ENCODE results near the gene ZNF648. TPM values are rescaled to one million over a fixed set of nuclear protein-coding genes. Genes with fewer than 3 reads are reported as not detected.

The ZNF648 gene
- total and polyA plus RNA-seq, 2 donors, result under 0.01 to 0.02 TPM

DNA sequence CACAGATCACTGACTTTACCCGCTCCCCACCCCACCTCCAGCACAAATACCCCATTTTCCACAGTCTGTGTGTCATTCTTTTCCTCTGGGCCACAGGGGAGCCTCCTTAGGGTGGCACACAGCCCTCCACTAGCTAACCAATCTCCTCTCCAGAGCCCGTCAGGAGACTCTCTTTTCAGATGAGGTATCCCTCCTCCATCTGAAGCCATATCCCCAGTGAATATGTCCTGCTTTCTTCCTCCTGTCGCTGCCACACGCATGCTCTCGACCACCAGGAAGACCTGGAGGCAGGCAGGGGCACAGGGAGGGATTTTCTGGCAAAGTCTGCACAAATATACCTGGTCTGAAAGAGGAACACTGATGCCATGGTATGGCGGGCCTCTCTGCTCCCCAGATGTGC, 635 bp downstream of the ZNF648 start:
- 85% methylated on average over 6 of the region's 6 CpGs for WGBS
- Histone ChIP-seq H3K9me3 (ENCODE audit: control insufficient read depth in 2 of 2, insufficient read depth in 1 of 2, low read length in 1 of 2) (peaks cover 0 to 4% of the 10 kb centered on the region in 2 donors), H3K36me3 (ENCODE audit: control insufficient read depth in 2 of 2, insufficient read depth in 2 of 2, low read length in 1 of 2) (no peaks in the 10 kb centered on the region), H3K27me3 (ENCODE audit: control insufficient read depth in 2 of 2, insufficient read depth in 1 of 2, low read length in 1 of 2) (peaks cover 18 to 35% of the 10 kb centered on the region in 2 donors), H3K27ac (ENCODE audit: low read depth in 1 of 2, low read length in 1 of 2) (no peak overlapping the region), H3K4me3 (ENCODE audit: low read length in 2 of 2) (no peak overlapping the region), H3K4me1 (ENCODE audit: control insufficient read depth in 2 of 2, insufficient read depth in 2 of 2, low read length in 2 of 2) (peaks cover 0 to 3% of the 10 kb centered on the region in 2 donors)
- DNase-seq (ENCODE audit: low read depth in 6 of 9, low spot score in 9 of 9), result no peak

- Histone ChIP-seq H3K9me3 (ENCODE audit: control insufficient read depth in 2 of 2, insufficient read depth in 1 of 2, low read length in 1 of 2) (peaks cover 0 to 4% of the 10 kb centered on the region in 2 donors), H3K36me3 (ENCODE audit: control insufficient read depth in 2 of 2, insufficient read depth in 2 of 2, low read length in 1 of 2) (no peaks in the 10 kb centered on the region), H3K4me1 (ENCODE audit: control insufficient read depth in 2 of 2, insufficient read depth in 2 of 2, low read length in 2 of 2) (peaks cover 0 to 3% of the 10 kb centered on the region in 2 donors), H3K27me3 (ENCODE audit: control insufficient read depth in 2 of 2, insufficient read depth in 1 of 2, low read length in 1 of 2) (peaks cover 21 to 40% of the 10 kb centered on the region in 2 donors), H3K4me3 (ENCODE audit: low read length in 2 of 2) (no peak overlapping the region), H3K27ac (ENCODE audit: low read depth in 1 of 2, low read length in 1 of 2) (no peak overlapping the region)
- WGBS, result 85% methylated on average over 2 of the region's 2 CpGs
- DNase-seq (ENCODE audit: low read depth in 6 of 9, low spot score in 9 of 9), result no peak
Measured at GRCh38 chr1:182059936-182060335, 1.6 kb downstream of the ZNF648 start.

DNA sequence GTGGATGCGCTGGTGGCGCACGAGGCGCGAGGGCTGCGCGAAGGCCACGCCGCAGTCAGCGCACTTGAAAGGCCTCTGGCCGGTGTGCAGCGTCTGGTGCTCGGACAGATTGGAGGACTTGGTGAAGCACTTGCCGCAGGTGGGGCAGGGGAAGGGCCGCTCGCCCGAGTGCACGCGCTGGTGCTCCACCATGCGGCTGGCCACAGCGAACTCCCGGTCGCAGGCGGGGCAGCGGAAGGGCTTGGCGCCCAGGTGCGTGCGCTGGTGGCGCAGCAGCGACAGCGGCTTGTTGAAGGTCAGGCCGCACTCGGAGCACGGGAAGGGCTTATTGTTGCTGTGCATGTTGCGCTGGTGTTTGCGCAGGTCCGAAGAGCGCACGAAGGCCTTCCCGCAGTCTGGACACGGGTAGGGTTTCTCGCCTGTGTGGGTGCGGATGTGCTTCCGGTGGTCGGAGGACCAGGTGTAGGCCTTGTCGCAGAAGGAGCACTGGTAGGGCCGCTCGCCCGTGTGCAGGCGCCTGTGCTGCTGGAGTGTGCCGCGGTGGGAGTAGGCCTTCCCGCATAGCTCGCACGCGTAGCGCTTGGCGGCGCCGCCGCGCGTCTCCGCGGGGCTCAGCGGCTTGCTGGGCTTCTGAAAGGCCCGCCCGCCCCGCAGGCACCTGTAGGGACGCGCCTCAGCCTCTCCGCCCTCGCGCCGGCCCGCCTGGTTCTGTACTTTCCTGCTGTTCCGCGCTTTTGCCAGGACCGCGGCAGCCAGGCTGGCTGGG, 4.7 kb downstream of the ZNF648 start:
- Histone ChIP-seq H3K27me3 (ENCODE audit: control insufficient read depth in 2 of 2, insufficient read depth in 1 of 2, low read length in 1 of 2) (peaks cover 21 to 40% of the 10 kb centered on the region in 2 donors), H3K4me3 (ENCODE audit: low read length in 2 of 2) (no peak overlapping the region), H3K36me3 (ENCODE audit: control insufficient read depth in 2 of 2, insufficient read depth in 2 of 2, low read length in 1 of 2) (no peaks in the 10 kb centered on the region), H3K4me1 (ENCODE audit: control insufficient read depth in 2 of 2, insufficient read depth in 2 of 2, low read length in 2 of 2) (peaks cover 0 to 3% of the 10 kb centered on the region in 2 donors), H3K27ac (ENCODE audit: low read depth in 1 of 2, low read length in 1 of 2) (no peak overlapping the region), H3K9me3 (ENCODE audit: control insufficient read depth in 2 of 2, insufficient read depth in 1 of 2, low read length in 1 of 2) (peaks cover 0 to 4% of the 10 kb centered on the region in 2 donors)
- peak in 1 of 9 donors; percentile 3 for DNase-seq (ENCODE audit: low read depth in 6 of 9, low spot score in 9 of 9)
- 16% methylated on average over 80 of the region's 80 CpGs for WGBS

- peaks cover 21 to 35% of the 10 kb centered on the region in 2 donors for H3K27me3 ChIP-seq (ENCODE audit: control insufficient read depth in 2 of 2, insufficient read depth in 1 of 2, low read length in 1 of 2)
- WGBS, result 51% methylated on average over 4 of the region's 4 CpGs
- peaks cover 0 to 3% of the 10 kb centered on the region in 2 donors for H3K4me1 ChIP-seq (ENCODE audit: control insufficient read depth in 2 of 2, insufficient read depth in 2 of 2, low read length in 2 of 2)
- no peak overlapping the region for H3K4me3 ChIP-seq (ENCODE audit: low read length in 2 of 2)
- no peaks in the 10 kb centered on the region for H3K36me3 ChIP-seq (ENCODE audit: control insufficient read depth in 2 of 2, insufficient read depth in 2 of 2, low read length in 1 of 2)
- H3K27ac ChIP-seq (ENCODE audit: low read depth in 1 of 2, low read length in 1 of 2), result no peak overlapping the region
- H3K9me3 ChIP-seq (ENCODE audit: control insufficient read depth in 2 of 2, insufficient read depth in 1 of 2, low read length in 1 of 2), result peaks cover 0 to 4% of the 10 kb centered on the region in 2 donors
- DNase-seq (ENCODE audit: low read depth in 6 of 9, low spot score in 9 of 9), result peak in 6 of 9 donors; percentile 8 to 59 (median 26)
Measured at GRCh38 chr1:182054698-182055326, 6.7 kb downstream of the ZNF648 start.

DNA sequence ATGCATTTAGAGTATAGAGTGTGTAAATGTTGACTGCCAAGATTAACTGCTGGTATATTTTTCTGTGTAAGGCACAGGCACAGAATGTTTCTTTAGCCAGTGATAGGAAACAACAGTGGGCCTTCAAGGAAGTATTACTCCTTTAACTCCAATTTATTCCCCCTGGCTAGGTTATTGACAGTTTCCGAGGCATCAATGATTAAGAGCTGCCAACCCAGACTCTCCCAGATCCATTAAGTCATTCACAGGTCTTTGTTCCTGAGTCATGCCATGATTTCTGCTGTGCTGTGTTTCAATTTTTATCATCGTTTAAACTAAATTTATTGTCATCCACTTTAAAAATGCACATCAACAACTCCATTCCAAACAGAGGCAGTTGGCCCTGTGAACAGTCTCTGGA, 9.2 kb downstream of the ZNF648 start:
- no peak overlapping the region for H3K27ac ChIP-seq (ENCODE audit: low read depth in 1 of 2, low read length in 1 of 2)
- peaks cover 0 to 4% of the 10 kb centered on the region in 2 donors for H3K9me3 ChIP-seq (ENCODE audit: control insufficient read depth in 2 of 2, insufficient read depth in 1 of 2, low read length in 1 of 2)
- DNase-seq (ENCODE audit: low read depth in 6 of 9, low spot score in 9 of 9), result no peak
- WGBS, result 96% methylated on average over 2 of the region's 2 CpGs
- peaks cover 0 to 3% of the 10 kb centered on the region in 2 donors for H3K4me1 ChIP-seq (ENCODE audit: control insufficient read depth in 2 of 2, insufficient read depth in 2 of 2, low read length in 2 of 2)
- peaks cover 15 to 20% of the 10 kb centered on the region in 2 donors for H3K27me3 ChIP-seq (ENCODE audit: control insufficient read depth in 2 of 2, insufficient read depth in 1 of 2, low read length in 1 of 2)
- H3K36me3 ChIP-seq (ENCODE audit: control insufficient read depth in 2 of 2, insufficient read depth in 2 of 2, low read length in 1 of 2), result no peaks in the 10 kb centered on the region
- no peak overlapping the region for H3K4me3 ChIP-seq (ENCODE audit: low read length in 2 of 2)

DNA sequence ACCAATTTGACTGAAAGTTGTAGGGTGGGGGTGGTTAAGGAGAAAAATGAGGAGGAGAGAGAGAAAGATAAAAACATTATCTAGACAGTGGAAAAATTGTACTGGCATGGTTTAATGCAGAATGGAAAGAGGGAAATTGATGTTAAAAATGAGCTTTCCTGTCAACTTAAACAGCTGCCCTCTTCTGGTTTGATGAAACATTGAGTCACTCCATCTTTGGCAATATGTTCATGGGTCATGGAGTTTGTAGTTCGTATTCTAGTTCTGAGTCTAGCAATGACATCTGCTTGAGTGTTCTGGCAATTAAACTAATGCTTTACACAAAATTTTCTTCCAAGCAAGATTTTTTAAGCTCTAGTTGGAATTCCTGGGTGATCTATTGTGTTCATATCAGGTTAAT, 9.6 kb downstream of the ZNF648 start:
- 97% methylated on average over 1 of the region's 1 CpG for WGBS
- no peak for DNase-seq (ENCODE audit: low read depth in 6 of 9, low spot score in 9 of 9)
- no peak overlapping the region for H3K4me3 ChIP-seq (ENCODE audit: low read length in 2 of 2)

GRCh38 chr1:182050481-182051448, 10.7 kb downstream of the ZNF648 start:
- H3K27ac ChIP-seq (ENCODE audit: low read depth in 1 of 2, low read length in 1 of 2), result no peak overlapping the region
- peaks cover 2 to 4% of the 10 kb centered on the region in 2 donors for H3K27me3 ChIP-seq (ENCODE audit: control insufficient read depth in 2 of 2, insufficient read depth in 1 of 2, low read length in 1 of 2)
- no peak overlapping the region for H3K4me3 ChIP-seq (ENCODE audit: low read length in 2 of 2)
- no peaks in the 10 kb centered on the region for H3K36me3 ChIP-seq (ENCODE audit: control insufficient read depth in 2 of 2, insufficient read depth in 2 of 2, low read length in 1 of 2)
- 49% methylated on average over 4 of the region's 4 CpGs for WGBS
- no peaks in the 10 kb centered on the region for H3K9me3 ChIP-seq (ENCODE audit: control insufficient read depth in 2 of 2, insufficient read depth in 1 of 2, low read length in 1 of 2)
- DNase-seq (ENCODE audit: low read depth in 6 of 9, low spot score in 9 of 9), result no peak
- H3K4me1 ChIP-seq (ENCODE audit: control insufficient read depth in 2 of 2, insufficient read depth in 2 of 2, low read length in 2 of 2), result no peaks in the 10 kb centered on the region

More for the DNA sequence above, 9.6 kb downstream of the ZNF648 start:
- H3K27ac ChIP-seq (ENCODE audit: low read depth in 1 of 2, low read length in 1 of 2), result no peak overlapping the region
- H3K9me3 ChIP-seq (ENCODE audit: control insufficient read depth in 2 of 2, insufficient read depth in 1 of 2, low read length in 1 of 2), result peaks cover 0 to 4% of the 10 kb centered on the region in 2 donors
- H3K36me3 ChIP-seq (ENCODE audit: control insufficient read depth in 2 of 2, insufficient read depth in 2 of 2, low read length in 1 of 2), result no peaks in the 10 kb centered on the region
- H3K4me1 ChIP-seq (ENCODE audit: control insufficient read depth in 2 of 2, insufficient read depth in 2 of 2, low read length in 2 of 2), result peaks cover 0 to under 1% of the 10 kb centered on the region in 2 donors
- H3K27me3 ChIP-seq (ENCODE audit: control insufficient read depth in 2 of 2, insufficient read depth in 1 of 2, low read length in 1 of 2), result peaks cover 11 to 16% of the 10 kb centered on the region in 2 donors

- no peak overlapping the region for H3K4me3 ChIP-seq (ENCODE audit: low read length in 2 of 2)
- peaks cover 0 to 3% of the 10 kb centered on the region in 2 donors for H3K9me3 ChIP-seq (ENCODE audit: control insufficient read depth in 2 of 2, insufficient read depth in 1 of 2, low read length in 1 of 2)
- no peaks in the 10 kb centered on the region for H3K4me1 ChIP-seq (ENCODE audit: control insufficient read depth in 2 of 2, insufficient read depth in 2 of 2, low read length in 2 of 2)
- no peaks in the 10 kb centered on the region for H3K27me3 ChIP-seq (ENCODE audit: control insufficient read depth in 2 of 2, insufficient read depth in 1 of 2, low read length in 1 of 2)
- no peaks in the 10 kb centered on the region for H3K36me3 ChIP-seq (ENCODE audit: control insufficient read depth in 2 of 2, insufficient read depth in 2 of 2, low read length in 1 of 2)
- 81% methylated on average over 2 of the region's 2 CpGs for WGBS
- DNase-seq (ENCODE audit: low read depth in 6 of 9, low spot score in 9 of 9), result no peak
- no peak overlapping the region for H3K27ac ChIP-seq (ENCODE audit: low read depth in 1 of 2, low read length in 1 of 2)
Measured at GRCh38 chr1:182048562-182048961, 12.9 kb downstream of the ZNF648 start.

All from thymus (tissue), 11 donors.